ENCODE results near the gene MRPL53.
A peak's percentile ranks its signal among the peaks of the same experiment; 100 is the strongest.
"Not testable (repeated sequence)": the region's sequence is repeated elsewhere in the genome, so short reads cannot be mapped to it uniquely, and the experiment has no call there.

Gene MRPL53

DNA sequence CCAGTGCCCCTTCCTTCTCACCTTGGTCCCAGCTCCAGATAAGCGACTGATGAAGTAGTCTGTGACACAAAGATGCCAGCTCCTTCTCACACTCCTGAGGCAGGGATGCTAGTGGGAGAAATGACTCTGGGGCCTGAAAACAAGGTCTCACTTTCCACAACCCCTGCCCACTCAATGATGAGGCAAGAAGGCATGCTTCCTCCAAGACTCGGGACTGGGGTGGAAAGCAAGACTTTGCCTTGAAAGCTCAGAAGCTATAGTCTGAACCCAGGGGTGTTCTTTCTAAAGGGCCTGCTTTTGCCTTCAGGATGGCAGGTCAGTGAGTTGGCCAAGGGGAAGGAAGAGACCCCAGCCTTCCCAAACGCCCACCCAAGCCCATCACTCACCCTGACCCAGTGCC lies 9.0 kb upstream of the MRPL53 start:
- no peak for DNase-seq

DNA sequence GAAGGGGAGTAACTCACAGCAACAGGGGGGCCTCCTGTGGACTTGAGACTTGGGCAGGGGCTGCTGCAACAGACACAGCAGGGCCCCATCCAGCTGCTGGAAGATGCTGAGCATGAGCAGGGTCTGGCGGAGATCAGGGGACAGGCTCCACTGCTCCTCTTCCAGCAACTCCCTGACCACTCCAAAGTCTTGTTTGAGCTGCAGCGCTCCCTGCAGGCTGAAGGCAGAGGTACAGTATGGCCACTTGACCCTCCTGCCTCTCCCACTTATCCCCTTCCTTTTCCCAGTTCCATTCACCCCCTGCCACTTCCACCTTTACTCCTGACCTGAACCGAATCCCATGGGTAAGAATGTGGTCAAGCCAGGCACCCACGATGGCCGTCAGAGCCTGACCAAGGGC lies 2.4 kb upstream of the MRPL53 start:
- no peak for DNase-seq

- no peak for DNase-seq
Measured at GRCh38 chr2:74474481-74474880, 2.0 kb upstream of the MRPL53 start.

GRCh38 chr2:74472945-74473258 lies 422 bp upstream of the MRPL53 start:
- no peak for DNase-seq

GRCh38 chr2:74471332-74472065 lies 981 bp downstream of the MRPL53 start:
- DNase-seq: no peak

DNA sequence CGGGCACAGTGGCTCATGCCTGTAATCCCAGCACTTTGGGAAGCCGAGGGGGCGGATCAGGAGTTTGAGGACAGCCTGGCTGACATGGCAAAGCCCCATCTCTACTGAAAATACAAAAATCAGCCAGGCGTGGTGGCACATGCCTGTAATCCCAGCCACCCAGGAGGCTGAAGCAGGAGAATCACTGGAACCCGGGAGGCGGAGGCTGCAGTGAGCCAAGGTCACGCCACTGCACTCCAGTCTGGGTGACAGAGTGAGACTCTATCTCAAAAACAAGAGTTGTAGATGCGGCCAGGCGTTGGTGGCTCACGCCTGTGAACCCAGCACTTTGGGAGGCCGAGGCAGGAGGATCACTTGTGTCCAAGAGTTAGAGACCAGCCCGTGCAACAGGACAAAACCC lies 1.7 kb downstream of the MRPL53 start:
- not testable (repeated sequence) for DNase-seq

DNA sequence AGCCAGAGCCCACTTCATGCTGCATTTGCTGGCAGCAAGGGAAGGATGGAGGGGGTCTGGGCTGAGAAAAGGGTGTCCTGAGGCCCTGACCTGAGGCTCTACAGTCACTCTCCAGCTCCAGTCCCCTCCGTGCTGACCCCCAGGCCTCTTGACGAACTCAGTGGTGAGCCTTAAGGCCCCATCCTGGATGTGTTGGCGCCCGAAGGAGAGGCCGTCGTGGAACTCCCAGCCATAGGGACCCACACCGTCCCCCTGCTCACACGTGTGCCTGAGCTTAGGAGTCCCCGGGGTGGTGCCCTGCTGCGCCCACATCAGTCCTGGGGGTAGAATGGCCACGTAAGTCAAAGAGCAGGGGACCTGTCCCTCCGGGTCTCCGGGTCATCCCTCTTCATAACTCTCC lies 8.1 kb downstream of the MRPL53 start:
- DNase-seq: no peak

DNA sequence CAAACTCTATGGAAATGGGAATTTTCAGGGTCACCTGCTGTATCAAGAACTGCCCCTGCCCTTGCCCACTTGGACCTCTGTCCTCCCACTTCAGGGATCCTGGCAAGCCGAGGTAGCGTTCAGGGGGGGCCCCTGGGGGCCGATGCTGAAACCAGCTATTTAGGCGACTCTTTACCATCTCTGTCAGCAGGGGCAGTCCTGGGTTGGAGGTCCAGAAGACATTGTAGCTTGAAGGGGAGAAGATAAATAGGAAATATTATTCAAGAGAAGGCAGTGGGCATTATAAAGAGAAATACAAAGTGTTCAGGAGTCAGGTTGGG lies 9.7 kb downstream of the MRPL53 start:
- DNase-seq: no peak

DNA sequence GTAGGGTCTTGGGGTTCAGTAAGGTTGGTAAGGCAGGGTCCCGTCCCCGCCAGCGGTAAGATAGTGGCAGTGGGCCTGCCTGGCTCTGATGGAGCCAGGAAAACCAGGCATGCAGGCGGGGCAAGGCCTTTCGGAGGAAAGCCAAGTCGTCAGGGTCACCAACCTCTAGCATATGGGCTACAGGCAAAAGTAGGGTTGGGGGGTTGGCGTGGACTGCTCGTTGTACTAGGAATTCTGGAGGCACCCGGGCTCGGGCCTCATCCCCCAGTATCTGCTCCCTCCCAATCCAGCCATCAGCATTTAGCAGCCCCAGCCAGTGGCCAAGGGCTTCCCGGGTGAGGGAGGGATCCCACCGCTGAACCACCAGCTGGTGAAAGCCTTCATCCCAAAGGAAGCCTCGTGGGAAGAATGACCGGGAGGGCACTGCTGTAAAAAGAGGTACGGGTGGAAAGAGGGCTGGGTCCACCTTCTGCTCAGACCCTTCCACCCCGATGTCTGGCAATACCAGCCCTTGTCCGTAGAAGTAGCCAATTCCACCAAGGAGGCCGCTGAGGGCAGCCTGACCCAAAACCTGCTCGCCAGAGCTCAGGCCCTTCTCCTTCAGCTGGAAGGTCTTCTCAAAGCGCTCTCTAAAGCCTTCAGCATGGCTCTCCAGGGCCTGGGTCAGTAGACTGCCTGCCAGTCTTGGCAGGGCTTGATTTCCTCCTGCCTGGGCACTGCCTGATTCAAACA lies 10.3 kb downstream of the MRPL53 start:
- no peak for DNase-seq

- DNase-seq: no peak
Measured at GRCh38 chr2:74461187-74462053, 11.1 kb downstream of the MRPL53 start.

- DNase-seq: not testable (repeated sequence)
Measured at GRCh38 chr2:74460187-74460586, 12.3 kb downstream of the MRPL53 start.

DNA sequence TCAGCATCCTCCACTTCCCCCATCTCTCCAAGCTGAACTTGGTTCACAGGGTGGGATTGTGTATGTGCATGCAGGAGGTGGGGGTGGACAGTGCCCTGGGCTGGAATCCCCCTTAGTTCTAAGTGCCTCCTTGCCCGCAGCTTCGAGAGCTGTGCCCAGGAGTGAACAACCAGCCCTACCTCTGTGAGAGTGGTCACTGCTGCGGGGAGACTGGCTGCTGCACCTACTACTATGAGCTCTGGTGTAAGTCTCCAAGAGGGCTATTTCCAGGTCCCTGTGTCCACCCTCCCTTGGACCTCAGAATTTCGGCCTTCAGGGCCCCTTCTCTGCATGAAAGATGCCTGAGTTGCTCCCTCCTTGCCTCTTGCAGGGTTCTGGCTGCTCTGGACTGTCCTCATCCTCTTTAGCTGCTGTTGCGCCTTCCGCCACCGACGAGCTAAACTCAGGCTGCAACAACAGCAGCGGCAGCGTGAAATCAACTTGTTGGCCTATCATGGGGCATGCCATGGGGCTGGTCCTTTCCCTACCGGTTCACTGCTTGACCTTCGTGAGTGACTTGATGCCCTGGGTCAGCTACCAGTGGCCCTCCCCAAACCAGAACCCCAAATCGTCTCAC lies 12.9 kb downstream of the MRPL53 start:
- DNase-seq: not testable (repeated sequence)

DNA sequence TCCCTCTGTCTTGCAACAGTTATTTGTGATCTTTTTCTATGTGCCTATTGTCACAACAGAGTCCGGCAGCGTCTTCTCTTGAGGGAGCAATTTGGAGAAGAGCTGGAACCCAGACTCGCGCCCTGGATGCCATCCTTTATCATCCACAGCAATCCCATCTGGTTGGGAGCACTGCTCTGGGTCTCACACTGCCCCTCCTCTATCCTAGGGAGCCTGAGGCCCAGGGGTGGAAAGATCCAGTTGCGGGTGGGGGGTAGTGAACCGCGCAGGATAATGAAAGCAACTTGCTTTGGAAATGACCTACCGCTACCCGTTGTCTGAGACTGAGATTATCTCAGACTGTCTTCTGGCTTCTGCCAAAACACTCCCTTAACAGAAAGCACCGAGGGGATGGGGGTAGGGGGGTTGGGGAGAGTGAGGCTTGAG lies 13.5 kb downstream of the MRPL53 start:
- DNase-seq: no peak

GRCh38 chr2:74458132-74458937 lies 14.1 kb downstream of the MRPL53 start, which contains the start of gene WBP1:
Gene WBP1, plus strand, starts transcription at chr2:74458438. Its CDS starts 165 bp downstream, at chr2:74458603.
- DNase-seq: peak; percentile 97

- peak; percentile 76 for DNase-seq
Measured at GRCh38 chr2:74457549-74458131, 14.8 kb downstream of the MRPL53 start.

GRCh38 chr2:74457129-74457548 lies 15.3 kb downstream of the MRPL53 start:
- peak; percentile 76 for DNase-seq

DNA sequence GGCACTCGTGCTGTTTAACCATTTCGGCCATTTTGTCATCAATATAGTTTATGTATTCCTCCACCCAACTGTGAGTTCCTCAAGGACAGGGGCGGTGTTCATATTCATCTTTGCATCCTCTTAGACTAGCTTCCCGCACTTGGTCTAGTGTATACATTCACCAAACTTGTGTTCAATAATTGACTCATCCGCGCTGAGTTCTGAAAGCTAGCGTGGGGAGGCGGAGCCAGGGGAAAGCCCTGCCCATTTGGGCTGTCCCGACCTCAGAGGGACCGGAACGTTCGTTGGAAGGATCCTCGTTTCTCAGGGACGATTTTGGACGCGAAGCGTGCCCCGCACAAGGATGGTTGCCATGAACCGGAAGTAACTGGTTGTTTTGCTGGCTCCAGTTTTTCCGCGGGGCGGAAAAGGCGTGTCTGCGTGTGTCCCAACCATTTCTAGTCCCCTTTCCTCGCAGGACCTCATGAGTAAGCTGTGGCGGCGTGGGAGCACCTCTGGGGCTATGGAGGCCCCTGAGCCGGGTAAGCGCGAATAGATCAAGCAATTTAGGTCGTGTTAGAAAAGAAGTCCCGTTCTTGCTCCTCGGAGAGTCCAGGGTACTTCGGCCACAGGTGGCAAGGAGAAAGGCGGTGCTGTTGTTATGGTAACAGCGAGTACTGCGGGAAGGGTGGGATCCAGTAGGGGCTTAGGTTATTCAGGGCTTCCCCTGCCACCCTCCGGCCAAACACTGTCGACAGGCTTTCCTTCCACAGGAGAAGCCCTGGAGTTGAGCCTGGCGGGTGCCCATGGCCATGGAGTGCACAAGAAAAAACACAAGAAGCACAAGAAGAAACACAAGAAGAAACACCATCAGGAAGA lies 17.6 kb downstream of the MRPL53 start, which contains the start of gene INO80B:
INO80B (plus strand) TSS at position 434 of the 858 bp plus-strand sequence; CDS start at position 464, 30 bp downstream.
- peak; percentile 87 for DNase-seq

DNA sequence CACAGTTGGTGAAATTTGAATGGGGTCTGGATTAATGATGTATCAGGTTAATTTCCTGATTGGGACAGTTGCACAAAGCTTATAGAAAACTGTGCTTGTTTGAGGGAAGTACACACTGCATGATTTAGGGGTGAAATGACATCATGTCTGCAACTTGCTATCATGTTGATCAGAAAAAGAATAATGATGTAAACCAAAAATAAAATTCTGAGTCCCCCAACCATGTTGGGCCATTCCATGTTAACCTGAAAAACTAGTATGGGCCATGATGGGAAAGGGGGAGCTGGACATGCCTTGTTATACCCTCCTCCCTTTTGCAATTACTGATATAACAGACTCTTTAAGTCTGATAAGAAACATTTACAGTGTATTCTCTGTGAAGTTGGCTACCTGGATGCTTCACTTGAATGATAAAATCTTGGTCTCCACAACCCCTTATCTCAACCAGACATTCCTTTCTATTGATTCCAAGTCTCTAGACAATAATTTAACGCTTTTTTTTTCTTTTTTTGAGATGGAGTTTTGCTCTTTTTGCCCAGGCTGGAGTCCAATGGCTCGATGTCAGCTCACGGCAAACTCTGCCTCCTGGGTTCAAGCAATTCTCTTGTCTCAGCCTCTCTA lies 21.8 kb downstream of the MRPL53 start:
- DNase-seq: no peak

- DNase-seq: no peak
Measured at GRCh38 chr2:74448771-74449170, 23.7 kb downstream of the MRPL53 start.
